Activated CD4-positive, alpha-beta T cell treated with anti-CD3 and anti-CD28 coated beads, Interleukin-2, amount 10 ng/mL, durations not matched to agents 24 days and 14 days (primary cell): ENCODE measurements around the gene ZNF326. TPM values are rescaled to one million over a fixed set of nuclear protein-coding genes. Genes with fewer than 3 reads are reported as not detected.
"Not testable (repeated sequence)": the region's sequence is repeated elsewhere in the genome, so short reads cannot be mapped to it uniquely, and the experiment has no call there.

Experiments used
- DNase-seq: peaks from one replicate; pipeline ENCODE4 v3.0.0; 2022
- H3K27ac Mint-ChIP-seq: one replicate; pipeline ENCODE4 v1.8.0; 2022; ENCODE audit warnings: mild to moderate bottlenecking, mixed read lengths
- H3K27me3 Mint-ChIP-seq: one replicate; pipeline ENCODE4 v1.8.0; 2022; ENCODE audit warnings: mixed read lengths
- H3K36me3 Mint-ChIP-seq: one replicate; pipeline ENCODE4 v1.8.0; 2022; ENCODE audit warnings: low read depth, mild to moderate bottlenecking, mixed read lengths
- H3K4me1 Mint-ChIP-seq: one replicate; pipeline ENCODE4 v1.8.0; 2021; ENCODE audit warnings: mixed read lengths
- H3K4me3 Mint-ChIP-seq: one replicate; pipeline ENCODE4 v1.8.0; 2022; ENCODE audit warnings: mild to moderate bottlenecking, moderate library complexity, mixed read lengths
- H3K9me3 Mint-ChIP-seq: one replicate; pipeline ENCODE4 v1.8.0; 2021; ENCODE audit warnings: mixed read lengths
- intact Hi-C: fragments of 100-400 bp; cut with micrococcal nuclease; formaldehyde crosslinking; loops from one replicate; pipeline ENCODE4 v1.15.1; 2023
- total RNA-seq: library from RNA; stranded (reverse); gene quantifications from 2 replicates; pipeline ENCODE4 v1.2.3, GENCODE V29; 2022

The ZNF326 gene
- total RNA-seq, 1 donor from 2014 or later, result 38.1 TPM

DNA sequence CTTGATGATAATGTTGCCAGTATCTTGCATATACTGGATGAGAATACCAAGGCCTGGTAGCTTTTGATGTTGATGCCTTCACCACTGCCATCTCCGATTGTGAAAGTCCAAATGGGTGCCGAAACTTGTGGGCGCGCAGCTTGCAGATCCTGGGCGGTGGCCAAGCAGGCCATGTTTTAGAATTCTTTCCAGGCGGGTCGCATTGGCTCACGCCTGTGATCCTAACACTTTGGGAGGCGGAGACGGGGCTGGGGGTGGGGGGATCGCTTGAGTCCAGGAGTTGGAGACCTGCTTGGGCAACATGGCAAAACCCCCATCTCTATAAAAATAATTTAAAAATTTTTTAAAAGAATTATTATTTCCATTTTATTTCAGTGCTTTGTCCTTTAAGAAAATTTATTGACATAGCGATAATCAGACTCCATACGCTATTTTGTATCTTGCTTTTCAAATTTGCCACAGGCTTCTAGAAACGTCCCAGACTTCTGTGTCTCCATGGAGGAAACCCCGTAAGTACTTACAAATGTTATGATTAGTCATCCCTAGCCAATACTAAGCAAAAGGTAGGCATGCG lies 592 bp upstream of the ZNF326 start:
- H3K4me3 Mint-ChIP-seq, result peak overlapping the region; percentile 94
- H3K9me3 Mint-ChIP-seq, result no peaks in the 10 kb centered on the region
- intact Hi-C loops, result loop anchor here (2.0 to 10.0 kb wide), 5 partner anchors 152 to 1100 kb away; partner anchors contain the start of genes GTF2B and LRRC8C
- peak overlapping the region; percentile 98 for H3K27ac Mint-ChIP-seq
- peaks cover 22% of the 10 kb centered on the region for H3K36me3 Mint-ChIP-seq
- peak; percentile 58 for DNase-seq
- peaks cover 6% of the 10 kb centered on the region for H3K27me3 Mint-ChIP-seq
- H3K4me1 Mint-ChIP-seq, result peaks cover 35% of the 10 kb centered on the region

DNA sequence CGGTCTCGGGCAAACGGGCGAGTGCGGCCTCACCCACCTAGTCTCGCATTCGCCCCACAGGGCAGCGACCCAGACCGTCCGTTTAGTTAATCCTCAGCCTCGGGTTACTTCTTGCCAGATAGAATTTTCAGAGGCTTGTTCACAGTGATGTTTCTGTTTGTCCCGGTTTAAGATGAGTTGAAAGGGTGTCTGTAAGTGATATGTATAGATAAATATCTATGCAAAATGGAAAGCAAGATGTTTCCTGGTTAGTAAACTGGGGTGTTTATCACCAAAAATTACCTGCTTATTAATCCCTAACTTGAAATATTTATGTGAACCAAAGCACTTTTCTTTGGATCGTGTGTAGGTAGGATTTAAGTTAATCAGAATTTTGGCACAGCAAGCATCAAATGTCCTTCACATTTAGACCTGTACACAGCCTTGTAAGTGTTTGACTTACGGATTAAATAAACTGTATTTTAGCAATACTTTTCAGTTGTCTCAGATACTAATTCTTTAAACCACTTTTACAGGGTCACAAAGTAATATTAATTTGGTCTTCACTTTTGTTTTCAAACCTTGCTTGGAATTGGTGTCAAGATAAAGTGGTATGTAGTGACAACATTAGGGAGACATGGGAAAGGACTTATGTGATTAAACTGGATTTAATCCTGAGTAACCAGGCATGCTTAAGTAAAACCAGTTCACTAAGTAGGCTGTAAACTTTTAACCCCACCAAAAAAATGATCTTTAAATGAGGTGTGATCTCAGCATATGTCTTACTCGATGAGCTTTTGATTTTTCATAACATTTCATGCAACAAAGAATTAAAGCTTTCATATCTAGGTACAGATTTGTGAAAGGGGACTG lies 914 bp downstream of the ZNF326 start:
- peak overlapping the region; percentile 94 for H3K4me3 Mint-ChIP-seq
- H3K27me3 Mint-ChIP-seq, result peaks cover 6% of the 10 kb centered on the region
- H3K36me3 Mint-ChIP-seq, result peaks cover 28% of the 10 kb centered on the region
- peak overlapping the region; percentile 98 for H3K27ac Mint-ChIP-seq
- no peaks in the 10 kb centered on the region for H3K9me3 Mint-ChIP-seq
- intact Hi-C loops, result loop anchor here (1.0 to 10.0 kb wide), 6 partner anchors 153 to 1101 kb away; partner anchors contain the start of genes GTF2B, LRRC8C and LRRC8D
- no peak for DNase-seq
- peaks cover 38% of the 10 kb centered on the region for H3K4me1 Mint-ChIP-seq

DNA sequence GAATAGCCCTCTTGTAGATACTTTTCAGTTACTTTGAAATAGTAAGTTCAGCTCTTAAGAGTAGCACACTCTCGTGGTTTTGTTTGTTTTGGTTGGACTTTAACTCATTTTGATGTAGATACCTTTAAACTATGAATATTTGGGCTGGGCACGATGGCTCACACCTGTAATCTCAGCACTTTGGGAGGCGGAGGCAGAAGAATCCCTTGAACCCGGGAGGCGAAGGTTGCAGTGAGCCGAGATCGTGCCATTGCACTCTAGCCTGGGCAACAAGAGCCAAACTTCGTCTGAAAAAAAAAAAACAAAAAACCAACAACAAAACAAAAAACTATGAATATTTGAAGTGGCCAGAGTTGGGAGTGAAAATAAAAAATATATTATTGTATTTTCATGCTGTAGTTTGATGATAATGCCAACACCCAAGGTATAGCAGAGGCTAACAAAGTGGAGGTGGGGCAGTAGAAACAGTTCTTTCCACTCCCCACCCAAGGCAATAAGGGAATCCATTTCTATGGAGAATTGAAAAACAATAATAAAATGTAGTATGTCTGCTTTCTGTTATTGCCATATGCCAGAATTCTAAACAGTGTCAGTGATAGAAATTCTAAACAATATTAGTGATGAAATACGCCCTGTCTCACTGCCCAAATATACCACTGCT lies 1.7 kb downstream of the ZNF326 start:
- intact Hi-C loops, result loop anchor here (10.0 kb wide), 1 partner anchor 1102 kb away; the partner anchor contains the start of gene GTF2B
- DNase-seq, result peak; percentile 55
- peaks cover 32% of the 10 kb centered on the region for H3K36me3 Mint-ChIP-seq
- peaks cover 2% of the 10 kb centered on the region for H3K27me3 Mint-ChIP-seq
- peak overlapping the region; percentile 94 for H3K4me3 Mint-ChIP-seq
- peak overlapping the region; percentile 49 for H3K27ac Mint-ChIP-seq
- H3K9me3 Mint-ChIP-seq, result no peaks in the 10 kb centered on the region
- H3K4me1 Mint-ChIP-seq, result peaks cover 35% of the 10 kb centered on the region

DNA sequence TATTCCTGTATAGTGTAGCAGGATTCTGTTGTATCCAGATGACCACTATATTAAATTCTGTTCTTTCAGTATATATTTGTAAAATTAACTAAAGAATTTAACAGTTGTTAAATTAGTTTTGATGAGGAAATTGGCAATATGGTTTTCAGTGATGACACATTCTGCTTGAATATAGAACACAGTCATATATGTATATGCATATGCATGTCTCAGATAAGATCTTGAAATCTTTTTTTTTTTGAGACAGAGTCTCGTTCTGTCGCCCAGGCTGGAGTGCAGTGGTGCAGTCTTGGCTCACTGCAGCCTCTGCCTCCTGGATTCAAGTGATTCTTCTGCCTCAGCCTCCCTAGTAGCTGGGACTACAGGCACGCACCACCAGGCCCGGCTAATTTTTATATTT lies 2.2 kb downstream of the ZNF326 start:
- H3K4me3 Mint-ChIP-seq, result peak overlapping the region; percentile 57
- H3K4me1 Mint-ChIP-seq, result peaks cover 32% of the 10 kb centered on the region
- intact Hi-C loops, result loop anchor here (10.0 kb wide), 1 partner anchor 1102 kb away; the partner anchor contains the start of gene GTF2B
- not testable (repeated sequence) for H3K9me3 Mint-ChIP-seq, DNase-seq, H3K27me3 Mint-ChIP-seq, H3K27ac Mint-ChIP-seq
- peaks cover 32% of the 10 kb centered on the region for H3K36me3 Mint-ChIP-seq

DNA sequence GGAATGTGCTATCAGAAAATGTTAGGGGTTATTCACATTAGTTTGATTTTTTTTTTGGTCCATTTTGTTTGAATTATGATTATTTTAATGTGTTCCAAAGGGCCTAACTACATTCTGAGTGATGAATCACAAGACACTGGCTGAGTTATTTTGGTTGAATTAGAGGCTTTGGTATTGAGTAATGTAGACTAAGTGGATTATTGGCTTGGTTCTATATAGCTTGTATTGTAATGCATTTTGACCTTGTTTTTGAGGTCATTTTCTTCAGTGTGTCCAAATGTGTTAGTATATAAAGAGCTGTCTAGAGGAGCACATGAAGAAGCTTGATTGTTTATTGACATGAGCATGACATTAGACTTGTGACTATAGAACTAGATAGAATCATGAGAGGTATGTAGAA lies 3.4 kb downstream of the ZNF326 start:
- Mint-ChIP-seq H3K9me3 (no peaks in the 10 kb centered on the region), H3K27ac (no peak overlapping the region), H3K36me3 (peaks cover 32% of the 10 kb centered on the region), H3K4me1 (peaks cover 34% of the 10 kb centered on the region), H3K27me3 (no peaks in the 10 kb centered on the region), H3K4me3 (no peak overlapping the region)
- no peak for DNase-seq
- intact Hi-C loops, result loop anchor here (10.0 kb wide), 1 partner anchor 1104 kb away; the partner anchor contains the start of gene GTF2B

DNA sequence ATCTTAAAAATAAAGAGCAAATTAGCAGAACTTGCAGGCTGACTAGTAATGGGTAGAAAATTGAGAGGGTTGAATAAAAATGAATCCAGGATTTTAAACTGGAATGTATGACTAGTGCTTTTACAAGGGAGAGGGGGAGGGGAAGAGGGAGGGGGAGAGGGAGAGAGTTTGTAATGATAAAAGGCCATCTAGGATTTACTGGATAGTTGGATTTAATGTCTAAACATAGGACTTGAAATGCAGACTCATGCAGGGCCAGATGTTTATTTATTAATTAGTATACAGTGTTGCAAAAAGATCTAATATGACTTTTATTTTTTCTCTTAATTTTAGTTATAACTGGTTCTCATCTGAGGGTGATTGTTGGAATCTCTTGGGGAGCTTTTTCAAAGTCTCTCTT lies 4.3 kb downstream of the ZNF326 start:
- peaks cover 35% of the 10 kb centered on the region for H3K4me1 Mint-ChIP-seq
- peaks cover 32% of the 10 kb centered on the region for H3K36me3 Mint-ChIP-seq
- no peak for DNase-seq
- no peak overlapping the region for H3K4me3 Mint-ChIP-seq
- H3K9me3 Mint-ChIP-seq, result no peaks in the 10 kb centered on the region
- H3K27ac Mint-ChIP-seq, result no peak overlapping the region
- intact Hi-C loops, result loop anchor here (10.0 kb wide), 1 partner anchor 1104 kb away; the partner anchor contains the start of gene GTF2B
- no peaks in the 10 kb centered on the region for H3K27me3 Mint-ChIP-seq

DNA sequence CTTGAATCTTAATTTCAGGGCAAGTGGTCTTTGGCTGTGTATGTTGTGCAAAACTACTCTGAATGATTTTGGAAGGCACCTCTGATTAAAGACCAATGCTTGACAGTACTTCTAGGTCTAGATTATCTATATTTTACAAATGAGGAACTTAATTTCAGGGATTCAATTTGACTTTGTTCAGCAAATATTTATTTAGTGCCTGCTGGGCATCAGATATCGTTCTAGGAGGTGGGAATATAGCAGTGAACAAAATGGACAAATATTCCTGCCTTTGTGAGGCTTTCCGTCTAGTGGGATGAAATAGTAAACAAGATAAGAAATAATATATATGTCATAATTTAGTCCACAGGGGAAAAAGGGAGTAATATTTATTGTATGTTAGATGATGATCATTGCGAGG lies 4.7 kb downstream of the ZNF326 start:
- Mint-ChIP-seq H3K36me3 (peaks cover 32% of the 10 kb centered on the region), H3K27ac (no peak overlapping the region), H3K9me3 (no peaks in the 10 kb centered on the region), H3K27me3 (no peaks in the 10 kb centered on the region), H3K4me3 (no peak overlapping the region), H3K4me1 (peaks cover 33% of the 10 kb centered on the region)
- no peak for DNase-seq
- intact Hi-C loops, result loop anchor here (10.0 kb wide), 1 partner anchor 1105 kb away; the partner anchor contains the start of gene GTF2B

DNA sequence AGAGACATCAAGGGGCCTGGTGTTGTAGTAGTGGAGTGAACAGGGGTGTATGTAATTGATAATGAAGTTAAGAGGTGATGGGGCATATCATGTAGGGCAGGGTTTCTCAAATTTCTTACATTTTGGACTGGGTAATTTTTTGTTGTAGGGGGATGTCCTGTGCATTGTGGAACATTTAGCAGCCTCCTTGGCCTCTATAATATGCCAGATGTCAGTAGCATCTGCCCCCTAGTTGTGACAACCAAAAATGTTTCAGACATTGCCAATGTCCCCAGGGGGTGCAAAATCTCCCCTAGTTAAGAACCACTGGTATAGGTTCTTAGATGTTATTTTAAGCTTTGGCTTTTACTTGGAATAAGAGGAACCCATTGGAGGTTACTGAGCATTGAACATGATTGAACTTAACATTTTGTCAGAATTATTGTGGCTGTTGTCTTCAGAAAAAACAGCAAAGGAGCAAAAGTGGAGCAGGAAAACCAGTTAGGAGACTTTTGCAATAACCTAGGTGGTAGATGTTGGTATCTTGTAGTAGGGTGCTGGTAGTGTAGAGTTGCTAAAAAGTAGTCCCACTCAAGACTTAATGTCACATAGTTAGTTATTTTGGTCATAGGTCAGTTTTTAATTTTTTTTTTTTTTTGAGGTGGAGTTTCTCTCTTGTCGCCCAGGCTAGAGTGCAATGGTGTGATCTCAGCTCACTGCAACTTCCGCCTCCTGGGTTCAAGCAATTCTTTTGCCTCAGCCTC lies 6.2 kb downstream of the ZNF326 start:
- H3K4me1 Mint-ChIP-seq, result peaks cover 30% of the 10 kb centered on the region
- H3K27ac Mint-ChIP-seq, result no peak overlapping the region
- intact Hi-C loops, result no loop called here
- no peaks in the 10 kb centered on the region for H3K9me3 Mint-ChIP-seq
- no peak overlapping the region for H3K4me3 Mint-ChIP-seq
- peaks cover 35% of the 10 kb centered on the region for H3K36me3 Mint-ChIP-seq
- no peaks in the 10 kb centered on the region for H3K27me3 Mint-ChIP-seq
- DNase-seq, result no peak

DNA sequence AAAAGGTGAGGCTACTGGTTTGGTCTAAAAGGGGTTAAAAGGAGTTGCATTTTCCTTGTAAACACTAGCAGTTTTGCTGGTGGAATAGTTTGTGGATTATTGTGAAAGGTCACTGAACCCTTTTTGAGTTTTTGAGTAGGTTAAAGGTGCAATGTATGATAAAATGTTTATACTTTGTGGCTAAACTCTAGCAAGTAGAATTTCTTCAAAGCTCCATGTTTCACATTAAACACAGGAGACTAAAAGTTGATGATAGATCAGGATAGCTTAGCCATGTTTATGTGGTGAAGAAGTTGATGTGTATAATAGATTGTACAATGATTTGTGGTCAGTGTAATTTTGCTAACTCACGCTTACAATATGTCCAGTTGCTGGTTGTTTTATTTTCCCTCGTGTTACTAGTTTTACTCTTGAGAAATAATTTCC lies 13.1 kb downstream of the ZNF326 start:
- DNase-seq, result no peak
- no peaks in the 10 kb centered on the region for H3K9me3 Mint-ChIP-seq
- no peak overlapping the region for H3K4me3 Mint-ChIP-seq
- no peaks in the 10 kb centered on the region for H3K27me3 Mint-ChIP-seq
- no peak overlapping the region for H3K27ac Mint-ChIP-seq
- intact Hi-C loops, result no loop called here
- peaks cover 16% of the 10 kb centered on the region for H3K4me1 Mint-ChIP-seq
- H3K36me3 Mint-ChIP-seq, result peaks cover 42% of the 10 kb centered on the region

DNA sequence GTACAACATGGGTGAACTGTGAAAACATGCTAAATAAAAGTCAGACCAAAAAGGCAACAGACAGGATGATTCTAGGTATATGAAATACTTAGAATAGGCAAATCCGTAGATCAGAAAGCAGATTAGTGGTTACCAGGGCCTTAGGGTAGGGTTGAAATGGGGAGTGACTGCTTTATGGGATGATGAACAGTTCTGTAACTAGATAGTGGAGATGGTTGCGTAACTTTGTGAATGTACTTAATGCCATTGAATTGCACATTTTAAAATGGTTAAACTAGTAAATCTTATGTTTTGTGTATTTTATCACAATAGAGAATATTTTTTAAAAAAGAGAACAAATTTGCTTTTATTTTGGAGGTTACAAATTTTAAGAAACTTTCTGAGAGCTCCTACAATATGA lies 17.4 kb downstream of the ZNF326 start:
- intact Hi-C loops, result no loop called here
- no peak for DNase-seq
- Mint-ChIP-seq H3K9me3 (no peaks in the 10 kb centered on the region), H3K36me3 (peaks cover 64% of the 10 kb centered on the region), H3K27me3 (no peaks in the 10 kb centered on the region), H3K27ac (no peak overlapping the region), H3K4me1 (peaks cover 10% of the 10 kb centered on the region), H3K4me3 (no peak overlapping the region)

DNA sequence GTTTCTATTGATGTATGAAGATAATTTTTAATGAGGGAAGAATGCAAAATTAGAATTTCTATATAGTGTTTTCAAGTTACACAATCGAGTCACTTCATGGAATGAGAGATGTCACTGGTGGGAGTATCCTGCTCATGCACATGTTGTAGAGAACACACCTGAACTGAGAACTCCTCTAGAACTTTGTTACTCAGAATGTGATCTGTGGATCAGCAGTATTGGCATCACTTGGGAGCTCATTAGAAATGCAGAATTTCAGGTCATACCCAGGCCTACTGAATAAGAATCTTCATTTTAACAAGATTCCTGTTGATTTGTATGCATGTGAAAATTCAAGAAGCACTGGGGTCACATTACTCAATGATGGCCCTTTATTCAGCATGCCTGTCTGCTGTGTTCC lies 28.8 kb downstream of the ZNF326 start:
- intact Hi-C loops, result no loop called here
- peaks cover 82% of the 10 kb centered on the region for H3K36me3 Mint-ChIP-seq
- H3K4me1 Mint-ChIP-seq, result no peaks in the 10 kb centered on the region
- H3K27me3 Mint-ChIP-seq, result no peaks in the 10 kb centered on the region
- peaks cover 21% of the 10 kb centered on the region for H3K9me3 Mint-ChIP-seq
- H3K4me3 Mint-ChIP-seq, result no peak overlapping the region
- no peak overlapping the region for H3K27ac Mint-ChIP-seq
- no peak for DNase-seq

DNA sequence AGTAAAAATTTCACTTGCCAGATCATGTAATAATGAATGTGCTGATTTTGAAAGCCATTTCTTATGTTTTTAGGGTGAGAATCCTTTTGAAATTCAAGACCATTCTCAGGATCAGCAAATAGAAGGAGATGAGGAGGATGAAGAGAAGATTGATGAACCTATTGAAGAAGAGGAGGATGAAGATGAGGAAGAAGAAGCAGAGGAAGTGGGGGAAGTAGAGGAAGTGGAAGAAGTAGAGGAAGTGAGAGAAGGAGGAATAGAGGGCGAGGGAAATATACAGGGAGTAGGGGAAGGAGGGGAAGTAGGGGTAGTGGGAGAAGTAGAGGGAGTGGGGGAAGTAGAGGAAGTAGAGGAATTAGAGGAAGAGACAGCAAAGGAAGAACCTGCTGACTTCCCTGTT lies 32.4 kb downstream of the ZNF326 start:
- no peaks in the 10 kb centered on the region for H3K27me3 Mint-ChIP-seq
- H3K27ac Mint-ChIP-seq, result no peak overlapping the region
- no peak overlapping the region for H3K4me3 Mint-ChIP-seq
- no peaks in the 10 kb centered on the region for H3K4me1 Mint-ChIP-seq
- no peak for DNase-seq
- H3K9me3 Mint-ChIP-seq, result peaks cover 16% of the 10 kb centered on the region
- intact Hi-C loops, result no loop called here
- H3K36me3 Mint-ChIP-seq, result peaks cover 67% of the 10 kb centered on the region

DNA sequence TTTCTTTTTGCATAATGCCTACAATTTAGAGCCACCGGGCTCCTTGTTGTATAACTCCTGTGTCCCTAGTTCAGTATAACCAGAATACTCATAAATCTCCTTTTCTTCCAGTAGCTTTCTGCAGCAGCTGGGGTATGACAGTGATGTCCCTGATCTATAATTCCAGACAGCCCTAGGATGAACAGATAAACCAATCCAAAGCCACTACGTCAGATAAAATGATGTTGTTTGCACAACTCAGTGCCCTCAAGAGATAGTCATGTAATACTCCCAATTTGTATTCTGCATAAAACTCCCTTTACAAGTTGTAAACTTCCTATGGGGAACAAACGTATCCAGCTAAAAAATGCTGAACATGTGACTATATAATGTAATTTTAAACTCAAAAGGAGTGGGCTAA lies 44.7 kb downstream of the ZNF326 start:
- intact Hi-C loops, result no loop called here
- no peaks in the 10 kb centered on the region for H3K4me1 Mint-ChIP-seq
- H3K9me3 Mint-ChIP-seq, result no peaks in the 10 kb centered on the region
- no peak overlapping the region for H3K4me3 Mint-ChIP-seq
- H3K27me3 Mint-ChIP-seq, result peaks cover 6% of the 10 kb centered on the region
- peaks cover 2% of the 10 kb centered on the region for H3K36me3 Mint-ChIP-seq
- no peak for DNase-seq
- no peak overlapping the region for H3K27ac Mint-ChIP-seq
